HUDEP-2 (cell line): Measurements from ENCODE around the gene CPAMD8.

Experiments
- DNase-seq, 76 experiments: peaks; one replicate each; lab custom pipeline; 2025; ENCODE audit not compliant: unreplicated experiment in 76 of 76; lab: John Stamatoyannopoulos, UW

The CPAMD8 gene

DNA sequence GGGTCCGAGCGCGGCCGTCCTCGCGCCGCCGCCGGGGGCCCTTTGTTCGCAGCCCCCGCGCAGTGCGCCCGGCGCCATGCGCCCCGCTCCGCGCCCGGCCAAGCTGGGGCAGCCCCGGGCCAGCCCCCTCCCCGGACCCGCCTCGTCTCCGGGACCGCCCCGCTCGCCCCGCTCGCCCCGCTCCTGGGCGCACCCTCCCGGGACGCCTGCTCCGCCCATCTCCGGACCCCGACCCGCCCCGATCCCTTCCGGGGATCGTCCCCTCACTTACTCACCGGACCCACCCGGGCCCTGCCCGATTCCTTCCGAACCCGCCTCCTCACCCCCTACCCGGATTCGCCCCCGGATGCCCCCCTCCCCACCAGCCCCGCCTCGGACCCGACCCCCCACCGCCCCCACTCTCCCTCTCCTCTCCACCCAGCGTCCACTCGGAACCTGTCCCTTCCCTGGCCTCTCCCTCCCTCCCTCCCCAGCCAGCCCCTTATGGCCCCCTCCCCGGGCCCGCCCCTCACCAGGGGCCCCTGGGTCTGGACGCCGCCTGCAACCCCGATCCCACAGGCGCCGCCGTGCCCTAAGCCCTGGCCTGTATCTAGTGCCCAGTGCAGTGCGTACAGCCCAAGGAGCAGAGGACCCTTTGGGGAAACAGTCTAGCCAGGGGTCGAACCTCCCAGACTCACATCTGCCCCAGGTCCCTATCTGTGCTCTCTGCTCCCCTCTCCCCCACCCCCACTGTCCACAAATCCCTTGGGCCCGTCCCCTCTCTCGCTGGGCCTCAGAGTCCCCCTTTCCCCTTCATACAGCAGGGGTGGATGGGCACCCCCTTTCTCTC, at the start of gene CPAMD8:
Gene CPAMD8, minus strand, starts transcription at position 105 of the 829 bp plus-strand sequence. CDS start 168 bp downstream, outside the sequence.
- no peak for DNase-seq

DNA sequence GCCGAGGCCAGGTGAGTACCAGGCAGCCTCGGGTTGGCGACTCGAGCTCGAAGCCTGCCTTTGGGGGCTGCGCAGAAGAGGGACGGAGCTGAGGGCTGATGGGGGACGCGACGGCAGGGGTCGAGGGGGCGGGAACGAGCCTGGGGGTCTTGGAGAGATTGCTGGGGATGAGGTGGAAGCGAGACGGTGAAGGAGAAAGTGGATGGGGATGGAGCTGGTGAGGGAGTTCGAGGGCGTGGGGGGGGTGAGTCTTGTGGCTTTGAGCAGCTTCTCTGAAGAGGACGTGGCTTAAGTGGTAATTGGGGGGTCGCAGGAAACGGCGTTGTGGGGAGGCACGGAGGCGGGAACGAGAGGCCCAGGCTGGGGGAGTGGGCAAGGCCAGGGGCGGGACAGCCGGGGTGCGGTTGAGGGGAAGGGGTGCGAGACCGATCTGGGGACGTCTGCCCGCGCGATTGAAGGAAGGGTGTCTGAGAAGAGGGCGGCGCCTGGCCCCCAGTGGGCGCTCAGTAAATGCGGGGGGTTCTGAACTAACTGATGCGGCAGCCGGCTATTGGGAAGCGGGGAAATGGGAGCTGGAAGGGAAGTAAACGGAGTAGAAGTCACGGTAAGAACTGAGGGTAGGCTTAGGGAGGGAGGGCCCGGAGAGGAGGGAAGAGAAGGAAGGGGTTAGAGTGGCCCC, 49.4 kb upstream of the CPAMD8 start:
- peak in 12 of 76 experiments; percentile 12 to 44 (median 32) for DNase-seq

DNA sequence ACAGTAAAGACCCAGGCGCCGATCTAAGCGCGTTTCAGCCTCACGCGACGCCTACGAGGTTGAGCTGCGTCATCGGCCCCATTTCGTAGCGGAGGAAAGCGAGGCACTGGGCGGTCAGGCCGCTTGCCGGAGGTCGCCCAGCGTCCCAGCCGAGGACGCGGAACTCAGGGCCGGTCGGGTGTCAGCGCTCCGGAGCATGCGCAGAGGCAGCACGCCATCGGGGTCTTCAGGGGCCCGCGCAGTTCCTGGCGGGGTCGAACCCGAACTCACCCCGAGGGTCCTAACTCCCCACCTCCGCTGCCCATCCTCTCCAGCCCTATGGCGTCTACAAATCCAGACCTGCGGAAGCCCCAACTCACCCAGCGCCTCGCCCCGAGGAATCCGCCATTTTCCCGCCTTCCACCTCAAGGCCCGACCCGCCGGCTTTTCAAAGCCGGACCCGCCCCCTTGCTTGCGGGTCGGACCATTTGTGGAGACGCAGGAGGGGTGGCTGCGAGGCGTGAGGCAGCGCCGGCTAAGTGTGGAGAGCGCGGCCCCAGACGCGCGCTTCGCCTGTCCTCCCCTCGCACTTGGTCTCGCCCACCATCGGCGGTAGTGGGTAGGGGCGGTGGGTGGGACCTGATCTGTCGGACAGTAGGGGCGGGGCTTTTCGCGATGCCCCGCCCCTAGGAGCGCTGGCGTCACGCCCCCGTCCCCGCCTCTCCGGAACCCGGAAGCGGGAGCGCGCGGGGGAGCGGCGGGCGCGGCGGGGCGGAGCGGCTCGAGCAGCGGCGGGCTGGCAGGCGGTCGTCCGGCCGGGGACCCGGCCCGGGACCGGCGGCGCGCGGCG, 48.6 kb upstream of the CPAMD8 start, which contains the start of the genes HAUS8 and MYO9B:
Gene HAUS8, minus strand, starts transcription at position 418 of the 829 bp plus-strand sequence. Its CDS starts 30 bp downstream, at position 388.
Gene MYO9B, plus strand, starts transcription at position 743 of the 829 bp plus-strand sequence. CDS start 25,941 bp downstream, outside the sequence.
- peak; percentile 93 to 100 (median 100) for DNase-seq

DNA sequence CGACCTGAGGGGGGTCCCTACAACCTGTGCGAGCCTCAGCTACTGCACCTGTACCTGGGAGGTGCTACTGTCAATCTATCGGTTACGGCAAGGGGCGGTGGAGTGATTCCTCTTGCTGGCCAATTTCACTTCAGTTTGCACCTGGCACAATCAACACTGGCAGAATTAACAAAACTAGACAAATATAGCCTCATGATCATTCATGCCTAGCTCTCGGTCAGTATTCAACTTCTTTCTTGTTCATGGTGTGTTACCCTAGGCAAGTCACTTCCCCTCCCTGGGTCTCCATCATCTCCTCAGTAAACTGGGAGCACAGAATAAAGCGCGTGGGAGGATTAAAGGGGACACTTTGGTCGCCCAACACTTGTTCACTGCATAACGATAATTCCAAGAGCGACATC, 48.0 kb upstream of the CPAMD8 start:
- DNase-seq = no peak

DNA sequence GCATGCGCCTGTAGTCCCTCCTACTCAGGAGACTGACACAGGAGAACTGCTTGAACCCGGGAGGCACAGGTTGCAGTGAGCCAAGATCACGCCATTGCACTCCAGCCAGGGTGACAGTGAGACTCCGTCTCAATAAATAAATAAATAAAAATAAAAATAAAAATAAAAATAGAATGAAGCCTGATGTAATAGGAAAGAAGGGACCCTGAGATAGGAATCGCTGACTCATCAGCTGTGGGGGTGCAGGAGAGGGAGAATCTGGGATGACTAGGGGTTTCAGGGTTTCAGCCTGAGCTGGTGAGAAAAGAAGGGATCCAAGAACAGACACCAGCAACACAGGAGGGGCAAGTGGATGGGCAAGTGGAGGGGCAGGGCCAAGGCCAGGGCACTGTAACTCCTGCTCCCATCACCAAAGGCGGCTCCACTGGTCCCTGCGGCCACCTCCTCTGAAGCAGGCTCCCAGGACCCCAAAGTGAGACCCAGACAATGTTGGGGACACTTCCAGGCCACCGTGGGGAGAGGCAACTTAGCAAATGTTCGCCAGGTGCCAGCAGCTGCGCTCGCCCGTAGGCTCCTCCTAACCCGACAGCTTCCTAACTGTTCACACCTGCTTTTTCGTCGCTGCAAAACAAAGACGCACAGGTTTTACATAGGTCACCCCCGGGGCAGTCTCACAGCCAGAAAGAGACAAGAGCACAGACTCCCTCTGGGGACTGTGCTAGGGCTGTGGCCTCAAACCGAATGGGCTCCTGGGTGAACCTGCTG, 47.4 kb upstream of the CPAMD8 start:
- peak in 3 of 76 experiments; percentile 26 to 37 (median 27) for DNase-seq

DNA sequence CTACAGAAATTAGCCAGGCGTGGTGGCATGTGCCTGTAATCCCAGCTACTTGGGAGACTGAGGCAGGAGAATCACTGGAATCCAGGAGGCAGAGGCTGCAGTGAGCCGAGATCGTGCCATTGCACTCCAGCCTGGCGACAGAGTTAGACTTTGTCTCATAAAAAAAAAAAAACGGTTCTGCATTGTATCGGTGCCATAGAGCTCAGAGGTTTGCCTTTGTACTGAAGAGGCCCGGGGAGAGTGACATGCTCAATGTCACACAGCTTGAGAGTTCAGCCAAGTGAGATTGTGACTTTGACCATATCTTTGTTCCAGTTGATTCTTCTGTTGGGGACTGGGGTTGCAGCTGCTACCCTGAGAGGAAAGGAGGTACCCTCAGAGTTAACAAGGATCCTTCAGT, 44.3 kb upstream of the CPAMD8 start:
- DNase-seq = no peak

DNA sequence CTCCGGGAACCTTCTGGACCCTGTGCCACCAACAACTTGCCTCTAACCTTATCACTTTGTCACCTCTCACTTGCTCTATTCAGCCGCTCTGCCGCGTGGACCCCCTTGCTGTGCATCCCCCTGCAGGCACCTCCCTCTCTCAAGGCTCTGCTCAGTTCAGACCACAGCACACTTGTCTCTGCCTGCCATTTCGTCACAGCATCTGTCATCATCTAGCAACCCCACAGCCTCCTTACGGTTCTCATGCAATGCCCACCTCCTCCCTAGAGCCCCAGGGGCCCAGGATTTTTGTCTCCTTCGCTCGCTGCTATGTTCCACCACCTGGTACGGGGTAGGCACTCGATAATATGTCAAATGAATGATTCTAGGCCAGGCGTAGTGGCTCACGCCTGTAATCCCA, 43.8 kb upstream of the CPAMD8 start:
- no peak for DNase-seq

DNA sequence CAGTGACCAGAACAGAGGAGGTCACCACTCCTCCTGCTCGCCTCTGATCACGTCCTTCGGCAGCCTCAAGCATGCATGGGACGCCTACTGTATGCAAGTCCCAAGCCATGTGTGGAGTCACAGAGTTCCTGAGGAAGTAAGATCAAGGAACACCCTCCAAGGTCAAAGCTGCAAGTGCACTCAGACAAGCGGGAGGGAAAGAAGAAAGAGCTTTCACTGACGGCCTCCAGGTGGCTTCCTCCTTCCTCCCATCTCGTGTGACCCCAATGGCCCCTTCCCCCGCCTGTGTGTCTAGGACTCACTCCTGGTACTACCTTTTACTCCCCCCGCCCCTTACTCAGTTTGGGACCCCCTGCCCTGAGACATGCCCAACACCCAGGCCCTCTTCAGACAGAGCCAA, 42.6 kb upstream of the CPAMD8 start:
- DNase-seq = no peak

DNA sequence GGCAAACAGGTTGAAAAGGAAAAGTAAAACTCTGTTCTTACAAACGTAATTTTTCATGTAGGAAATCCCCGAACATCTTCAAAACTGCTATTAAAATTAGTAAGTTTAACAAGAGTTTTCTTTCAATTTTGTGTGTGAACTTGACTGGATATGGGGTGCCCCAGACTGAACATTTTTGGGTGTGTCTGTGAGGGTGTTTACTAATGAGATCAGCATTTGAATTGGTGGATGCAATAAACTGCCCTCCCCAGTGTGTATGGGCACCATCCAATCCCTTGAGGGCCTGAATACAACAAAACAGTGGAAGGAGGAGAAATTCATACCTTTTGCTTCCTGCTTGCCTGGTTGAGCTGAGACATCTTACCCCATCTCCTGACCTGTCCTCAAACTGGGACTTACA, 36.8 kb upstream of the CPAMD8 start:
- DNase-seq = no peak

DNA sequence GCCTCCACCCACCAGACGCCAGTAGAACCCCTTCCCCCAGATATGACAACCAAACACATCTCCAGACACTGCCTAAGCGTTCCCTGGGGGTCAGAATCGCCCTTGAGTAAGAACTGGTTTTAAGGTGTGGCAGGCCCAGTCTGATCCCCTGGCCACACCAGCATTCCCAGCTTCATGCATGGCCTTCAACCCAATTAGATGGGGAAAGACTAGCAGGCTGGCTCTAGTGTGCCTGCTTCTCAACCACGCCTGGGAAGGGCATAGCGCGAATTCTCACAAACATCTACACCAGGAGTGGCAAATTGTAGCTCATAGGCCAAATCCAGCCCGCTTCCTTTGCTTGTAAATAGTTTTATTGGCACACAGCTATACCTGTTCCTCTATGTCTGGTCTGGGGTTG, 35.1 kb upstream of the CPAMD8 start:
- no peak for DNase-seq

DNA sequence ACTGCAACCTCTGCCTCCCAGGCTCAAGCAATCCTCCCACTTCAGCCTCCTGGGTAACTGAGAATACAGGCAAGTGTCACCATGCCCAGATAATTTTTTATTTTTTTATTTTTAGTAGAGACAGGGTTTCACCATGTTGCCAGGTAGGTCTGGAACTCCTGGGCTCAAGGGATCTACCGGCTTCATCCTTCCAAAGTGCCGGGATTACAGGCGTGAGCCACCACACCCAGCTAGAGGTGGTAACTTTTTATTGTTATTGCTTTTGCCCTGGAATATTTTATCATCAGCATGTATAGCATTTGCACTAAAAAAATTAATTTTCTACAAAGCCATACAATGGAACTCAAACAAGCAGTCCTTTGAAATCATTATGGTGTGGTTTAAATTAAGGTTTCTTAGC, 34.6 kb upstream of the CPAMD8 start:
- no peak for DNase-seq

DNA sequence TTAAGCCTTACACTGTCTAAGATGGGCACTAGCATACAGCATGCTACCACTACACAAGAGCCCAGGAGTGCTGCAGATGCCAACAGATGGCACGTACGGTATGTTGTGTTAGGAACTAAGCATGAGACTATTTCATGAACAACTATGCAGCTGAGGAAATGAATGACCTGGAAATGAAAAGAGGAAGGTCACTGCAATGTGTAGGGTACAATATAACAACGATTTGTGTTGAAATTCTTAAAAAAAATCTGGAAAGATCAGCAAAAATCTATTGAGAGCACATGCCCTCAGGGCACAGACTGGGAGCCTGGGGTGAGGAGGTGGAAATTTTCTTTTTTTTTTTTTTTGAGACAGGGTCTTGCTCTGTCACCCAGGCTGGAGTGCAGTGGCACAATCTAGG, 34.2 kb upstream of the CPAMD8 start:
- no peak for DNase-seq

DNA sequence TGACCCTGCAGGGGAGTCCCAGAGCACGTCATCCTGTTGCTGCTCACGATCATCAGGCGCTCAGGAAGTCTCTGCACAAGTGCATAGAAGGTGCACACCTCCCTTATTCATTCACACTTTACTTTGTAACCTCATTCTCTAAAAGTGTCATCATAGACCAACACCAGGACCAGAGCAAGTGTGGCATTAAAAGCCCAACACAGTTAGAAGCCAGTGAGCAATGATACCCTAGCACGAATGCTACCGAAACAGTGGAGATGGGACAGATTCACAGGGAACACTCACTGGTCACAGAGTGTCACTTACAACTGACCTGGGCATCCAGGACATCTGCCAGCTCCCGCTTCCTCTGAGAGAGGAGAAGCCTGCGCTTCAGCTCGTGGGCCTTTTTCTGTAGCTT, 31.6 kb upstream of the CPAMD8 start:
- peak in 3 of 76 experiments; percentile 14 to 20 (median 18) for DNase-seq

DNA sequence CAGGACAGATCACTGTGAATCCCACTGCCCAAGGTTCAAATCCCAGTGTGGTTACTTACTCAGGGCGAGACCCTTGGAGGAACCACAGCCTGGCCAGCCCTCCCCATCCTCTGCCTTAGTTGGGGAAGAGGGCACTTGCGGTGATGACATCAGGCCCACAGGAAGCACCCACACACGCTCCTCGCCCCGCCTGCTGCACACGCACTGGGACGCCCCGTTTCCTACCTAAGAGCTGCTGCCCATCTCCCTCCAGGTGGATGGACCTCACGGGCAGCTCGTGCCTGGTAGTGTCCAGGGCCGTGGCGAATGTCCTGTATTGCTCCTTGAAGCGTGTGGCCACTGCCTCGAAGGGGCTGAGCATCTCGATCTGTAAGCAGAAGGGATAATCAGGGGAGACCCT, 29.0 kb upstream of the CPAMD8 start:
- DNase-seq = no peak

DNA sequence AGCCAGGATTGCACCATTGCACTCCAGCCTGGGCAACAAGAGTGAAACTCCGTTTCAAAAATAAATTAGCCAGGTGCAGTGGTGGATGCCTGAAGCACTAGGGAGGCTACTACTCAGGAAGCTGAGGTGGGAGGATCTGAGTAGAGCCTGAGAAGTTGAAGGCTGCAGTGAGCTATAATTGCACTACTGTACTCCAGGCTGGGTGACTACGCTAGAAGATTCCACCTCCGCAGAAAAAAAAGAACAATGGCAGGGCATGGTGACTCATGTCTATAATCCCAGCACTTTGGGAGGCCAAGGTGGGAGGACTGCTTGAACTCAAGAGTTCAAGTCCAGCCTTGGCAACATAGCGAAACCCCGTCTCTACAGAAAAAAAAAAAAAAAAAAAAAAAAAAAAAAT, 28.1 kb upstream of the CPAMD8 start:
- no peak for DNase-seq

DNA sequence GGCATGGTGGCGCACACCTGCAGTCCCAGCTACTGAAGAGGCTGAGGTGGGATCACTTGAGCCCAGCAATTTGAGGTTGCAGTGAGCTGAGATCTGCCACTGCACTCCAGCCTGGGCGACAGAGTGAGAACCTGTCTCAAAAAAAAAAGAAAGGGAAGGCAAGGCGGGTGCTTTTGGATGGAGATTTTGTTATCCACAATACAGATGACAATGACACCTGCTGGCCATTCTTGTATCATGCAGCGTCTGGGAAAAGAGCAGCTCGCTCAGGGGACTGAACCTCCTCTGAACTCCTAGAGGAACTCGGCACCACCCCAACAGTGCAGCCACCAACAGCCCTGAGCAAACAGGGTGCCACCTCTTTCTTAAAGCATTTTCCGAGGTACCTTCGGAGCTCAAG, 25.8 kb upstream of the CPAMD8 start:
- peak in 9 of 76 experiments; percentile 8 to 32 (median 19) for DNase-seq

DNA sequence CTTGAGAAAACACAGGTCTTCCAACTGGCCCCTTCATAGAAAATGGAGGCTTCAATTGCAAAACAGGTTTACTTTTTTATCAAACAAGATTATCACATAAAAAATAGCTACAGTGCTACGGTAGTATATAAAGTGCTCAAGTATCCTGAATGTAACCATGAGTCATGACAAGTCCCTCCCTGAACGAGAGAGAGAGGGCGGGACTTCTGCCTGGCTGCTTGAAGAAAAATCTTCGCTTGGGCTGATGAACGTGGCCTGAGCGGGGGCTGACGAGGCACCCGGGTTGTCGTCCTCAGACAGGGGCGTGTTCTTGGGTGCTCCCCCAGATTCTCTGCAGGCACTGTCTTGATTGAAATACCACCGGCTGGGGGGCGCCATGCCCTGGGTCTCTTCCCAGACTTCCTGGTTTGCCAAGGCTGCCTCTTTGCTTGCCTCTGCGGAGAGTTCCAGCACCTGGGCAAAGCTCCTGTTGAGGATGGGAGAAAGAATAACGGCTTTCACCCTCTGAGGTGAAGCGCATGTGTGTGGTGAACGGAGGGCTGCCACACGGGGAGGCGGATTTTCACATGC, 23.2 kb upstream of the CPAMD8 start:
- no peak for DNase-seq

DNA sequence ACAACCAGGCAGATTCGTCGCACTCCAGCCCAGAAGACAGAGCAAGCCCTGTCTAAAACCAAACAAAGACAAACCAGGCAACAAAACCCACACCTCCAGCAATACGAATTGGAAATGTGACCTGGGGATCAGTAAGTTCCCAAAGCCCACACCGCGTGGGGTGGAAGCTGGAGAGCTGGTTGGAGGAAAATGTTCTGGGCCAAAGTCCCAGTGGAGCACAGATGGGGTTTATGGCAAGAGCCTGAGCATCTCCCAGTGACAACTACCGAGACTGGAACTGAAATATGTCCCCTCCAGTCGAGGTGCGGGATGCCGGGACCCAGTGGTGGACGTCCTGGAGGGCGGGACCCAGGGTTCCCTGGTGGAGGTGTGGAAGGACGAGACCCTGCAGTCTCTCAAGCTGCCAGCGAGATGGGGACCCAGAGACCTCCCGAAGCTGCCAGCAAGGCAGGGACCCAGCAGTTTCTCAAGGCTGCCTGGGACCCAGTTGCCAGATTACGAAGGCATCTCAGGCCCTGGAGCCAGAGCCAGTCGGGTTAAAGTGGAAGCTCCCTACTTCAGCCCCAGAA, 22.4 kb upstream of the CPAMD8 start:
- no peak for DNase-seq

DNA sequence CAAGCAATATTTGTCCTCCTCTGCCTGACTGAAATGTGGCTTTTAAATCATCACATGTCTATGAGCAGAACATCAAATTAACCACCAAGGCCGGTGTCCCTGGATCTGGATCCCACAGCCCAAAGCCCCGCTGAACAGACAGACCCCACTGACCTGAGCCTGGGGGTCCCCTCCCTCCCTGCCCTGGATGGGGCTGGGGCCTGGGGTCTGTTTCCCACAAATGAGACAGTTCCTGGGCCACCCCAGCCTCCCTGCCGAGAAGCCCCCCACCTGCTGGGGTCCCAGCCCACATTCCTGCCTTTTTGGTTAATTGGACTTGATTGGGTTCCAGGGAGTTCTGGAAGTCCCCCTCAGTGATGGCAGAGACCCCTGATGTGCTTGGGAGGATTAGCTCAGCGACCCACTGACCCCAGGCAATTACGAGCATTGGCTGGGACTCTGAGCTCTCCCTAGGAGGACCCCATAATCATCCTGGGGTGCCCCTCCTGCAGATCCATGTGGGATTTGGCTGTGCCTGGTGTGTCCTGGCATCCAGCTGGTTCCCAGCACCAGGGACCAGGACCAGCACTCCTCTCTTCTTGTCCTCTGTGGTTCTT, 19.4 kb upstream of the CPAMD8 start:
- no peak for DNase-seq
